ENCODE results near the gene UNC5A.

The UNC5A gene

DNA sequence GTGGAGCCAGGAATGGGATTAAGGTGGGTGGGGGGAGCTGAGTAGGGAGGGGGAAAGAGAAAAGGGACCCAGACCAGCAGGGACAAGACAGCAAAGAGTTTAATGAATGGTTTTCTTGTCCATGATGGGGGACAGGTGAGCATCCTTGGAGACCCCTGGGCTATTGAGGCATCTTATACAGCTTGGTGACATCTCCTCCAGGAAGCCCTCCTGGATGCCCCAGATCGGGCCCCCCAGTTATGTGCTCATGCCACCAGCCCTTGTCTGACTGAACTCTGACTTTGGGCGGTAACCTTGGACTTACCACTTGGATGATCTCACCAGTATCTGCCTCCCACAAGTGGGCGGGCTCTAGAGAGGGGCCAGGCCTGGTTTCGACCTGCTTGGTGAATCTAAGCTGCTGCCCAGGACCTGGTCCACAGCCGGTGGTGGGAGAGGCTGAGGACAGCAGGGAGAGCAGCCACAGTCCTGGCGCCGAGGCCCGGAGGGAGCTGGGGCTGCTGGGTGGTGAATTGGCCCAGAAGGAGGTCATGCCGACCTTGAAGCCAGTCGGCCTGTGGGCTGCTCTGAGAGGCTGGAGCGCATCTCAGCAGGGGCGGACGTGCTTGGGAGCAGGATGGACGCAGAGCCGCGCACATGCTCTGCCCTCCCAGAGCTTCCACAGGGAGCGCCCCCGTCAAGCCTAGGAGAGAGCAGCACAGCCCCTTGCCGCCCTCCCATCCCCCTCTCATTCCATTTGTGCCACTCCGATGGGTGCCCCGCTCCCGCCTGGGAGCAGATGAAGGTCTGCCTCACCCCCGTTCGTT is 36.2 kb downstream of the UNC5A start:
- no peak for DNase-seq (ENCODE audit: low spot score)

- DNase-seq (ENCODE audit: low spot score), result no peak
These were observed 36.8 kb downstream of the UNC5A start for GRCh38 chr5:176847148-176847547.

GRCh38 chr5:176847726-176848290 is 37.4 kb downstream of the UNC5A start:
- no peak for DNase-seq (ENCODE audit: low spot score)

GRCh38 chr5:176848651-176849050 is 38.3 kb downstream of the UNC5A start:
- DNase-seq (ENCODE audit: low spot score), result no peak

DNA sequence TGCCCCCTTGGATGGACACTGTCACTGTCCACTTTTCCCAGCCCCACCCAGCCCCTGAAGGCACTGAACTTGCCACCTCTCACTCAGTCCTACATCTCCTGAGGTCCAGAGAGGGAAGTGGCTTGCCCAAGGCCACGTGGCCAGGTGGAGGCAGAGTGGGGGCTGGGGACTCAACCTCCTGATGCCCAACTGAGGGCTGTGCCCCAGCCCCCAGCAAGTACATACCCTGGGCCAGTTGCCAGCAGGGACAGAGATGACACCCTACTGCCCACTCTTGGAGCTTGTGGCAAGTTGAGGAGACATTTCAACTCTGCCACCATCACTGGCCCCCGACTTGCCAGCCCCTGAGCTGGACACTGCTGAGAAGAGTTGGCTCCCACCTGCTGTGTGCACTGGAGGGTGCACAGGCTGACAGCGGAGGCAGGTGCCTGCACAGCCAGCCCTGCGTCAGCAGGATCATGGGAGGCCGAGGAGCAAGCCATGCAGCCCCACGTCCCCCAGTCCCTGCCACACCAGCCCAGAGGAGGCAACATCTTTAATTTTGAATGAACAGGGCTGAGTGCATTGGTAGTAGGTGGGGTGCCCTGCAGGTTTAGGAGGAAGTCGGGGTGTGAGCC is 39.4 kb downstream of the UNC5A start:
- DNase-seq (ENCODE audit: low spot score), result no peak

DNA sequence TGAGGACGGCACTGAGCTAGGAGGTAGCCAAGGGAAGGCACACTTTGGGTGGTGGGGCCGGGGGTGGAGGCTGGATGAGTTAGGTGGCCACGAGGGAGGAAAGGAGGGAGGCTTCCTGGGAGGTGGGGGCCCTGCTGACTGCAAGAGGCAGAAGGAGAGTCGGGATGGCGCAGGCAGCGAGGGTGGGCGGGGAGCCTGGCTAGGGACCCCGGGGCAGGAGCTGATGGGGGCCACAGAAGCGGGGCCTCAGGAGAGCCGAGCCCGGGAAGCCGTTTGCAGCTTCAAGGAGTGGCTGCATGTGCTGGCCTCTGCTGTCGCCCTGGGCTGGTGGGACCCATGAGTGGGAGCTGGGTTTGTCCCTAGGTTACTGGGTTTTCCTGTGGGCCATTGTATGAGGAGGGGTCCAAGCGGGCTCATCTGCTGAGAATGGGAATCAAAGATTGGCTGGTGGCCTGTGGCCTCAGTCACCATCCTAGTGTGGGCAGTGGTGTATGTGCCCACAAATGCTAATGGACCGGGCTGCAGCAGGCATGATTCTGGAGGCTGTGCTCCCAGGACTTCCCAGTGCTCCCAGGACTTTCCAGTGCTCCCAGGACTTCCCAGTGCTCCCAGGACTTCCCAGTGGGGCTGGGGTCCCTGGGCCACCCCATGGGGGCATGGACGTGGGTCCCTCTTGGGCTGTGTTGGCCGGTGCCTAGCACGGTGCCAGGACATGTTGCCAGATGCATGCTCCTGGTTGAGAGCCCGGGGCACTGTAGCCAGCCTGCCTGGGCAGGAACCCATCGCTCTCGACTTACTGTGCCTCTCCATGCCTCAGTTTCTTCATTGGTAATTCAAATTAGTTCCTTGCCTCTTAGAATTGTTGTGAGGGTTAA is 40.2 kb downstream of the UNC5A start:
- DNase-seq (ENCODE audit: low spot score), result no peak

DNA sequence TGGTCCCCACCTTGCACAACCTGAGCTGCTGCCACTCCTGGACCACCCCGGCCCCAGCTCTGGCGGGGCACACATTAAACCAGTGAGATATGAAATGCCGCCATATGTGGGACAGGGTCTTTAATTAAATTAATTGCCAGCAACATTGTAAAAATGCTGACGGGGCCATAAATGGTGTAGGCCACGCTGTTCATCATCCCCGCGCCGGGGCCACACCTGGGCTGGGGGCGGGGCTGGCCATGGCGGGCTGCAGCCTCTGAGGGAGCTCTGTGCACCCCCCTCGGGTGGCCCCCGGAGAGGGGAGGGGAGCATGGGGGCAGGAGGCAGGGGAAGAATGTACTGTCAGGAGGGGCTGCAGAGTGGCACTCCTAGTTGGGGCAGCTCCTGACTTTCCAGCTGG is 41.0 kb downstream of the UNC5A start:
- DNase-seq (ENCODE audit: low spot score), result no peak

- no peak for DNase-seq (ENCODE audit: low spot score)
These were observed 41.7 kb downstream of the UNC5A start for GRCh38 chr5:176851871-176852658.

GRCh38 chr5:176853151-176853778 is 42.9 kb downstream of the UNC5A start:
- DNase-seq (ENCODE audit: low spot score), result no peak

- DNase-seq (ENCODE audit: low spot score), result no peak
These were observed 43.8 kb downstream of the UNC5A start for GRCh38 chr5:176854164-176854563.

DNA sequence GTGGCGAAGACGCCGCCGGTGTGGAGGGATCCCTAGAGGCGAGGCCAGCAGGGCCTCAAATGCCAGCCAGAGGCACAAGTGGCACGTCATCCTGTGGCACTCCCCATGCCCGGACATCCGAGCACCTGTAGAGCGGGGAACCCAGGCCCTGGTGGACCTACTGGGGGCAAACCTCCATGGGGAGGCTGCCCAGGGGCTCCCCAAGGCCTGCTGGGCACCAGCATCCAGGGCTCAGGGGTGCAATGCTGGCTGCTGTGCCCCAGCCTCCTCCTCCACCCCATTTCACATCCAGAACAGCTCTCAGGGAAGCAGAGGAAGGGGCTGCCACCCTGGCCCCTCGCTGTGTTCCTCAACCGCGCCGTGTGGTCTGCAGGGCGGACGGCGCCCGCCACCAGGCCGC is 45.2 kb downstream of the UNC5A start:
- no peak for DNase-seq (ENCODE audit: low spot score)

GRCh38 chr5:176856746-176857145 is 46.4 kb downstream of the UNC5A start:
- no peak for DNase-seq (ENCODE audit: low spot score)

DNA sequence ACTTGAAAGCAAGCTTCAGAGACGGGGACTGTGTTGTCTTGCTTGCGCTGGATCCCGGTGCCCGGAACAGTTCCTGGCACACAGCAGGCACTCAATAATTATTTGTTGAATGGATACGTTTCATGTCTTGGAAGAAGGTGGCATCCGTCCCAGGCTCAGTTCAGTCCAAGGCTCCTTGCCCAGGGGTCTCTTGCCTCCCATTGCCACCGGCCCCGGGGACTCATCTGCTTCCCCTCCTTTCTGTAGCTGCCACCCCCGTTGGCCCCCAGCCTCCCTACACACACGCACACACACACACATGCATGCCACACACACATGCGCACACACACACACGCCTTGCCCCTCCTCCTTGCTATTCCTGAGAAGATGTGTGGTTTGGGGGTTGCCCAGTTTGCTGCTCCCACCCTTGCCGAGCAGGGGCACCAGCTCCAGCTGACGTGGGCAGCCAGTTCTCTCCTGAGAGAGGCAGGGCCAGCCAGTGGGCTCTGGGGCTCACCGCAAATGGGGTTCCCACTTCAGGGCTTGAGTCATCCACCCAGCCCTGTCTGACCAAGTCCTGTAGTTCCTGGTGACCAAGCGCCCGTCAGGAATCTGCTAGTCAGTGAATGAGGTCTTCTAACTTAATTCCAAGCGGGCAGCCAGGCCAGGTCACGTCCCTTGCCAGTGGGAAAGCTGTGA is 47.0 kb downstream of the UNC5A start:
- DNase-seq (ENCODE audit: low spot score), result no peak

GRCh38 chr5:176857894-176858273 is 47.5 kb downstream of the UNC5A start:
- no peak for DNase-seq (ENCODE audit: low spot score)

- no peak for DNase-seq (ENCODE audit: low spot score)
These were observed 49.6 kb downstream of the UNC5A start for GRCh38 chr5:176859916-176860315.

GRCh38 chr5:176860381-176860780 is 50.0 kb downstream of the UNC5A start:
- DNase-seq (ENCODE audit: low spot score), result no peak

- no peak for DNase-seq (ENCODE audit: low spot score)
These were observed 50.9 kb downstream of the UNC5A start for GRCh38 chr5:176861276-176861675.

- no peak for DNase-seq (ENCODE audit: low spot score)
These were observed 52.1 kb downstream of the UNC5A start for GRCh38 chr5:176862330-176862995.

DNA sequence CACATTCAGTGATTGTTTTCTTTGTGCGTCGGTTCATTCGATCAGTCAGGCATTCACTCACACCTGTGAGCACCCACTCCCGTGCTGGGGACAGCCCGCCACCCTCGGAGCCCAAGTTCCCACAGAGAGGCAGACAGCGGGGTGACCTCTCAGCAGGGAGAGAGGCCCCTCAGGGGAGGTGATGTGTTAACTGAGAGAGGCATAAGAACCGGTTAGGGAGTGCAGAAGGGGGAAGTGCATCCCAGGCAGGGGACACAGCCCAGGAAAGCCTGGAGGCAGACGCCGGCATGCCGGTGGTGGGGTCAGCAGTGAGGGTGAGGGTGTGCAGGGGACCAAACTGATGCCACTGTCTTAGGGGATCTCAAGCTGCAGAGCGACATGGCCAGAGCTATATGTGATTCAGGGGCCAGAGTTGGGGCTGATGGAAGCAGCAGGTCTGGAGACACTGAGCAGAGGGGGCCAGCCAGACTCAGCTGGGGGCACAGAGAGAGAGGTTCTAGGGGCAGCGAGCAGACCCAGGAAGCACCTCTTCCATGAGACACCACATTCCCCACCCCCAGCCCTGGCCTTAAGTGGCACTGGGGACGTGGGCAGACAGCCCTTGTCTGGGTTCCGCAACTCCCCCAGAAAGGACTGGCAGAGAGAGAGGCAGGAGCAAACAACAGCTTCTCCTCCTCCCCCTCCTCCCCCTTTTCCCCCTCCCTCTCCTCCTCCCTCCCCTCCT is 52.8 kb downstream of the UNC5A start:
- DNase-seq (ENCODE audit: low spot score), result no peak

DNA sequence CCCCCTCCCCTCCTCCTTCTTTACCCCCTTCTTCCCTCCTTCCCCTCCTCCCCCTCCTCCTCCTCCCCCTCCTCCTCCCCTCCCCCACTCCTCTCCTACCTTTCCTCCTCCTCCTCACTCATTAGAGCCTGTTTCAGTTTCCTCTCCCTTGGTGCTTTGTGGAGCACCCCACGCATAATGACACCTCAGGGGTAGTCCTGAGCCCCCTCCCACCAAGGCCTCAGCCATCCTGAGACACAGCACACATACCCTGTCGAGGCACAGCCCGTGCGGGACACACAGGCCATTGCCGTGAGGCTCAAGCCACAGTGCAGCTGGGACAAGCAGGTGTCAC is 53.4 kb downstream of the UNC5A start:
- no peak for DNase-seq (ENCODE audit: low spot score)
